ENCODE data around the gene ITPR2. TPM values are rescaled to one million over a fixed set of nuclear protein-coding genes. Genes with fewer than 3 reads are reported as not detected.
"Not testable (repeated sequence)": the region's sequence is repeated elsewhere in the genome, so short reads cannot be mapped to it uniquely, and the experiment has no call there.

ITPR2 gene
- total RNA-seq, 1 donor from 2014 or later: 64.0 TPM

- H3K36me3 ChIP-seq: no peaks in the 10 kb centered on the region
- H3K4me1 ChIP-seq: no peaks in the 10 kb centered on the region
- DNase-seq: no peak
- H3K4me3 ChIP-seq: no peak overlapping the region
- no peaks in the 10 kb centered on the region for H3K27me3 ChIP-seq (ENCODE audit: low read depth)
- intact Hi-C loops (cut with DNase I): no loop called here
- ATAC-seq: no peak
- H3K9me3 ChIP-seq: no peaks in the 10 kb centered on the region
- no peak for TF ChIP-seq CTCF (IDR thresholded peaks at IDR 0.05)
- H3K27ac ChIP-seq: no peak overlapping the region
These were observed 398.0 kb downstream of the ITPR2 start for GRCh38 chr12:26435069-26435404.

- H3K27ac ChIP-seq: no peak overlapping the region
- no peaks in the 10 kb centered on the region for H3K9me3 ChIP-seq
- ATAC-seq: peak; percentile 74 to 76
- TF ChIP-seq CTCF (IDR thresholded peaks at IDR 0.05): peak; percentile 61
- H3K4me3 ChIP-seq: no peak overlapping the region
- no peaks in the 10 kb centered on the region for H3K36me3 ChIP-seq
- H3K27me3 ChIP-seq (ENCODE audit: low read depth): no peaks in the 10 kb centered on the region
- H3K4me1 ChIP-seq: no peaks in the 10 kb centered on the region
- intact Hi-C loops (cut with DNase I): no loop called here
- DNase-seq: no peak
These were observed 398.5 kb downstream of the ITPR2 start for GRCh38 chr12:26434299-26435068.

GRCh38 chr12:26433701-26434100, 399.3 kb downstream of the ITPR2 start:
- H3K4me1 ChIP-seq; H3K4me3 ChIP-seq; intact Hi-C loops (cut with DNase I); DNase-seq; H3K36me3 ChIP-seq; H3K27me3 ChIP-seq (ENCODE audit: low read depth); H3K27ac ChIP-seq; ATAC-seq; H3K9me3 ChIP-seq: not testable (repeated sequence)

GRCh38 chr12:26431211-26431610, 401.8 kb downstream of the ITPR2 start:
- DNase-seq: no peak
- no peaks in the 10 kb centered on the region for H3K27me3 ChIP-seq (ENCODE audit: low read depth)
- intact Hi-C loops (cut with DNase I): no loop called here
- ATAC-seq: no peak
- no peak overlapping the region for H3K27ac ChIP-seq
- H3K4me3 ChIP-seq: no peak overlapping the region
- no peaks in the 10 kb centered on the region for H3K36me3 ChIP-seq
- no peak for TF ChIP-seq CTCF (IDR thresholded peaks at IDR 0.05)
- H3K9me3 ChIP-seq: no peaks in the 10 kb centered on the region
- no peaks in the 10 kb centered on the region for H3K4me1 ChIP-seq

GRCh38 chr12:26430596-26430995, 402.4 kb downstream of the ITPR2 start:
- H3K4me1 ChIP-seq; H3K36me3 ChIP-seq; ATAC-seq; H3K9me3 ChIP-seq; DNase-seq; H3K27ac ChIP-seq; H3K27me3 ChIP-seq (ENCODE audit: low read depth); intact Hi-C loops (cut with DNase I); H3K4me3 ChIP-seq: not testable (repeated sequence)

- intact Hi-C loops (cut with DNase I): no loop called here
- no peak for TF ChIP-seq CTCF (IDR thresholded peaks at IDR 0.05)
- DNase-seq (no peak), ATAC-seq (no peak)
- Histone ChIP-seq H3K27me3 (ENCODE audit: low read depth) (no peaks in the 10 kb centered on the region), H3K27ac (no peak overlapping the region), H3K9me3 (no peaks in the 10 kb centered on the region), H3K4me3 (no peak overlapping the region), H3K4me1 (no peaks in the 10 kb centered on the region), H3K36me3 (no peaks in the 10 kb centered on the region)
These were observed 403.8 kb downstream of the ITPR2 start for GRCh38 chr12:26429070-26429691.
